ENCODE results near the gene ERI3.

ERI3 gene

DNA sequence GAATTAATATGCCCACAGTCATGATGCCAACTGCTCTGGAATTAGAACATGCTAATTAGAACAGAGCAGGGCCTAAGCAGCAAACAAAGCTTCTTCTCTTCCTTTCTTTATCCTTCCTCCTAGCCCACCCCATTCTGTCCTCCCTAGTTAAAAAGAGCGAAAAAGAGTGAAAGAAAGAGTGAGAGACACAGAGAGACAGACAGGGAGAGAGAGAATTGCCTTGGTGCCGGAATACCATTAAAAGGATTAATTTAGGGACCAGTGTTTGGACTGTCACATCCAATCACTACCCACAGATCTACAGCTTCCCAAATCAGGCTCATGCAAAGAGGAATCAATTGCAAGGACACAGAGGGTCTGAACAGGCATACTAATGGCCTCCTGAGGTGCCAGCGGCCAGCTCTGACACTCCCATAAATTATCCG is 7.0 kb downstream of the ERI3 start:
- DNase-seq: no peak

- DNase-seq: no peak
These were observed 7.8 kb downstream of the ERI3 start for GRCh38 chr1:44347280-44347679.

GRCh38 chr1:44346878-44347277 is 8.2 kb downstream of the ERI3 start:
- DNase-seq: no peak

DNA sequence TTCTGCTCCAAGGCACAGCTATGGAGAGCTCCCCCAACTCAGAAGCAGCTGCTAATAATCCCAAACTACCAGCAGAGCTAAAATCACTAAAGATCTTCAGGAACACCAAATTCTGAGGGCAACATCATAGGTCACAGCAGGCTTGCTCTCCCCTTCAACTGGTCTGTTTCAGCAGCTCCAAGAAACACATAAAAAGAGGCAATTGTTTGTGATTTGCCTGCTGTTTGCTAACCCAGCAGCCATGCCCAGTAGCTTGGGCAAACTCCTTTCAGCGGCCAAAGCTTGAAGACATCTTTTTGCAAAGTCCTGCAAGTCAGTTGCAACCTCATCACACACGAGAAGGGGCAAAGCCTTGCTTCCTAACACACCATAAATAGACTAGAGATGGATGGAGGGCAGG is 8.9 kb downstream of the ERI3 start:
- DNase-seq: no peak

DNA sequence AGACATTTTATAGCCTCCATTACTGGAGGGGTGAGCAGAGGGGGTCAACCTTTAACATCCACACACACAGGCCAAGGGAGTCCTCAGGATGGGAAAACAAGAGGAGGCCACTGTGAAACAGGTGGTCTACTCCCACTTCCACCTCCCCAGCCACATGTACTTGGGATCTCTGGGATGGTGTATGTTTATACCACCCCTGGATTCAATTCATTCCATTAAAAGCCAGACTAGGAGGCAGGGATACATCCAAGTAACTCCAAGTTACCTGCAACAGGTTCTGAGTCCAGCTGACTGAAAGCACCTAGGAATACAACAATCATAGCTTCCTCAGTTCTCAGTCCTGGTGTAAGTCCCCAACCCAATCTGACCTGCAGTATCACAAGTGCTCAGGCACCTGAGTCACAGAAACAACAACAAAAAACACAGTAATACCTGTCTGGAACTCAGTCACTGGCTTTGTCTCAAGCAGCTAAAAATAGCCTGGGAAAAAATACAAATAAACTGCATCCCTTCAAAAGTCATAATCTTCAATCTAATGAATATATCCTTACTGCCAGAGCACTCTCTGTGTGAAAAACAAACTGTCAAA is 9.8 kb downstream of the ERI3 start:
- DNase-seq: no peak

DNA sequence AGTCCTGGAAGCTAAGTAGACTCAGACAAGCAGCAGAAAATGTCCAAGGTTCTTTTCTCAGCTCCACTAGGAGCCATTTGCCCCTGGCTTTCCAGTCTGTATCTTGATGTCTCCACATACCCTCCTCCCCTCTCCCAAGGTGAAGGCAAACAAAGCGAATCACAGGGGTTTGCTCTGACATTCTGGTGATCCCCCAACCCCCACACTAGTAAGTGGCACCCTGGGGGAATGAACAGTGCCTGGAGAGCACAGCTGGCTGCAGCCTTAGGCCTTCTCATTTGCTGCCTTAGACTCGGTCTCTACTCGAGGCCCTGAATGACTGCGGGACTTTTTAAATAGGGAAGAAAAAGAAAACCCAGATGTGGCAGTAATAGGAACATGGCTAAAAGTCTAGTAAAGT is 15.3 kb downstream of the ERI3 start:
- no peak for DNase-seq

DNA sequence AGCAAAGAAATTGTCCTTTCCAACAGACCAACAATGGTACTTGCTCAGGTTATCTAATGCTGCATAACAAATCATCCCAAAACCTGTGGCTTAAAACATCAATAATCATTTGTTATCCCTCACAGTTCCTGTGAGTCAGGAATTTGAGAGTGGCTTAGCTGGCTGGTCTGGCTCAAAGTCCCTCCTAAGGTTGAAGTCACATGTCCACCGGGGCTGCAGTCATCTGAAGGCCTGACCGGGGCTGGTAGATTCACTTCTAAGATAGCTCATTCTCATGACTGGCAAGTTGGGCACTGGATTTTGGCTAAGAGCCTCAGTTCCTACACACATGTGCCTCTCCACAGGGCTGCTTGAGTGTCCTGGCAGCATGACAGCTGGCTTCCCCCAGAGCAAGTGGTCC is 16.9 kb downstream of the ERI3 start:
- DNase-seq: no peak

- no peak for DNase-seq
These were observed 18.4 kb downstream of the ERI3 start for GRCh38 chr1:44336668-44337067.

GRCh38 chr1:44334968-44335367 is 20.1 kb downstream of the ERI3 start:
- no peak for DNase-seq

GRCh38 chr1:44333376-44333775 is 21.7 kb downstream of the ERI3 start:
- DNase-seq: no peak

DNA sequence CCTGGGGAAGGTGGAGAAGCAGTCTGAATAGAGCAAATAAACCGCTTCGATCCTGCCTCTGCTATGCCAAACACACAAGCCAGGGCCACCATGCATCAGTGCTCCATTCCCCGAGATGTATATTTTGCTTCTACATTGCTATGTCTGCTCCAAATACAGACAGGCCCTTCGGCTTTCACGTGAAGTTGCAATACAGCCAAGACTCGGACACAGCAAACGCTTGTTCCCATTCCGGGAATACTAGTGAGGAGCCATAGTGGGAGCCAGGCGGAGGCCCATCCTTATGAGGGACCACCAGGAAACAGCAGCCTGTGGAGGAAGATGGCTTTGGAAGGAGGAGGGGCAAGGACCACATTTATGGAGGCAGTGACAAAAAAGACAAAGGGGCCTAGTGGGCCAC is 22.6 kb downstream of the ERI3 start:
- DNase-seq: no peak

- no peak for DNase-seq
These were observed 24.1 kb downstream of the ERI3 start for GRCh38 chr1:44330935-44331334.

DNA sequence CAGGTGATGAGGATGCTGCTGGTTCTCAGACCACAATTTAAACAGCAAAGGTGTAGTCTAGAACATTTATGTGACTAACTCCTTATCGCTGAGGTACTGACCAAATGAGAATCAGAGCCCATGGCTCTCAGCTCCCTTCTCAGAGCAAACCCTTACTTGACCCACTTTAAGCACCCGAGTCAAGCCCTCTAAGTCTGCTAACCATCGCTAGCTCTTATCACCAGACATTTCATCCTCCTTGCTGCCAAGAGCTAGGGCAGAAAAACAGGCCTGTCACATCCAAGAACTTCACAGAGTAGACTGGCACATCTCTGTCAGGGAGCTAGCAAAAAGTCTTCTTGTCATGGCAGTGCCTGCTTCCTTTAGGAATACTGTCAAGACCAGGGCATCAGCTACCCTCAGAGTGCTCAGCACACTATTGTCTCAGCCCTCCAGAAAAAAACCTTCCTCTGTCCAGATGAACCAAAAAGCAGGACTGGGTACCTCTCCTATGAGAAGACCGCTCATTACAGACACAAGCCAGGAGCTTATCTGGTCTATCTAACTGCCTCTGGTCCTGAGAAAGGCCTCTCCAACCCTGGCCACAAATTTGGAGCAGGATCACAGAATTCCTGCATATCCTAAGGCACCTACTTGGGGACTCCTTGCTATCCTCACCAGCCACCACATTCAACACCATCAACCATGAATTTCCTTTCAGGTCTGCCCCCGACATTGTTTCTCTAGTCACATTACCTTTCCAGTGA is 26.2 kb downstream of the ERI3 start:
- no peak for DNase-seq

DNA sequence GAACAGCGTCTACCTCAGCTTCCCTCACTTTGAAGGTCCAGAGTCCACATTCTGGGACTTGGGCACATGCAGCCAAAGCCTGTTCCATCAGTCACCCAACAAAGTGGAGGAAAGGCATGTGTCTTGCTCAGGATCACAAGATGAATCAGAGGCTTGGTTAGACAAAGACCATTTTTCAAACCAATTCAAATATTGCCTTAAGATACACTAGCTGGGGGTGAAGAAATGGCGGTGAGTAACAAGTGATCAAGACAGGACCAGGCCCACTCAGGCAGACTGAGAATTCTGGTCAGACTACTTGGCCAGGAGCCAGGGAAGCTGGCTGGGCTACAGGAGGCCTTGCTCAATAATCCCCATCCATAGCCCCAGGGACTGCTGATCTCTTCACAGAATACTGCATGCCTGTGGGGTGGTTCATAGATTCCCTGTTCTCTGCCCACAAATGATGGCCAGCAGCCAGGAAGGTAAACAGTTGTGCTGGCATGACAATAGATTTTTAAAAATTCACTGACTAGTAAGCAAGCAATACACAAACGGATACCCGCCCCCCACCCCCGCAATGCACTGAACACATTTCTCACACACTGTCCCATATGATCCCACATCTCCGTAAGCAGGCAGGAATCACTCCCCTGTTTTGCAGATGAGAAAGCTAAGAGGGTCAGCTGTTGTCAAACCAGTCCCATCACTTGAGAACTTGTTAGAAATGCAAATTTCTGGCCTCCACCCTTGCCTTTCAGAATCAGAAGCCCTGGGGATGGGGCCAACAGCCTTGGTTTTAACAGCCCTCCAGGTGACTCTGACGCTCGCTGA is 27.2 kb downstream of the ERI3 start:
- no peak for DNase-seq

GRCh38 chr1:44326821-44327465 is 28.1 kb downstream of the ERI3 start:
- no peak for DNase-seq

DNA sequence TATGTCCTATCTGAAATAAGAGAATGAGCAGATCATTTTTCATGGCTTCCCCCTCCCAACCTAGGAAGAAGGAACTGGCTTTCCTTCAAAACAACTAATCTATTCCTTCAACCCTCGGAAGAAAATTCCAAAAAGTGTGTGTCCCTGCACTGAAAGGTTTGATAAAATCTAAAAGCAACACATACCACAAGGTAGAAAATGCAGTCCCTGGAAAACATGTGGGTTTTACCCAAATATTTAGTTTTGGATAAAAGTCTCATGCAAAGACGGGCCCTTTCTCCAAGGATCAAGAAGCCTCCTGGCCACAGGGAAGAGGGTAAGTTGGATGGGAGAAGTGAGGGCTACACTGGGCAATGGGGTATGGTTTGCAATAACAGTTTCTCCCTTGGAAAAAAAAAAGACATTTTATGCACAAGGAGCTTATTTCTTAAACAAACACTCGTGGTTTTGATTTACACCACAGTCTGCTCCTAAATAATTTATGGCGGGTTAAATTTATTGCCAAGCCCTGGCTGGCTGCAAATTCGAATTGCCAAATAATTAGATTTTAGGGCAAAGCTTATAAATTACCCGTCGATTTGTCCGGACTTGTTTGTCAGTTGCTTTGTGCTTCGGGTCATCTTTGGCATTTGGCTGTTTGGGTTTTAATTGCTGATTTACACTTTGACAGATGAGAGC is 28.9 kb downstream of the ERI3 start:
- no peak for DNase-seq

- no peak for DNase-seq
These were observed 31.1 kb downstream of the ERI3 start for GRCh38 chr1:44323947-44324346.

DNA sequence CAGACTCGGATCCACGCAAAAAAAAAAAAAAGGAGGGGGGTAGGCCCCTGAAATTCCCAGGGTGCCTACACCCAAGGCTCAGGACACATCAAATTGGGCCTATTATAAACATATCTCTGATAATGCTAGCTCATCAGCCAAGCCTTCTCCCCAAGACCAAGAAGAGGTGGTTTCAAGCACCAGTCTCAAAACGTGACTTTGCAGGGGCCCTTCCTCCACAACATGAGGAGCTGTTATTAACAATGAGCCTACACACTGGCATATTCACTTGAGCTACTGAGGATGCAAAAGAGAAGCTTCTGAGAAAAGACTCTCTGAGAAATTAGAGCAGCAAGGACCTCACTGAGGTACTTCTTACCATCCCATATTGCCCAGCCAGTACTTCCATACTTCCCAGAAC is 32.7 kb downstream of the ERI3 start:
- DNase-seq: no peak

DNA sequence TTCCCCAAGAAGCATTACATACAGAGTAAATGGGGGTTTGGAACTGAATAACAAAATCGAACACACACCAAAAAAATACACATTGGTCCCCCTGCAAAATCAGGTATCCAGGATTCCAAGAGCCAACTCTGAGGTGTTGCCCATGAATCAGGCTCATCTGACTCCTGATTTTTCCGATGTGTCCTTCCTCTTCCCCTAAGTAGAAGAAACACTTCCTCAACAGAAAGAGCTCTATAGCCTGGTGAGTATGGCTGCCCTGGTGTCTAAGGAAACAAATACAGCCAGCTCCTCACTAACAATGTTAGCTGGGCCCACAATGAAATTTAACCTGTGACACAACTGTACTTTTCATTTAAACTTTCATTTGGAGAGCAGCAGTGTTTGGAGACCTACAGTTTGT is 33.6 kb downstream of the ERI3 start:
- DNase-seq: no peak

DNA sequence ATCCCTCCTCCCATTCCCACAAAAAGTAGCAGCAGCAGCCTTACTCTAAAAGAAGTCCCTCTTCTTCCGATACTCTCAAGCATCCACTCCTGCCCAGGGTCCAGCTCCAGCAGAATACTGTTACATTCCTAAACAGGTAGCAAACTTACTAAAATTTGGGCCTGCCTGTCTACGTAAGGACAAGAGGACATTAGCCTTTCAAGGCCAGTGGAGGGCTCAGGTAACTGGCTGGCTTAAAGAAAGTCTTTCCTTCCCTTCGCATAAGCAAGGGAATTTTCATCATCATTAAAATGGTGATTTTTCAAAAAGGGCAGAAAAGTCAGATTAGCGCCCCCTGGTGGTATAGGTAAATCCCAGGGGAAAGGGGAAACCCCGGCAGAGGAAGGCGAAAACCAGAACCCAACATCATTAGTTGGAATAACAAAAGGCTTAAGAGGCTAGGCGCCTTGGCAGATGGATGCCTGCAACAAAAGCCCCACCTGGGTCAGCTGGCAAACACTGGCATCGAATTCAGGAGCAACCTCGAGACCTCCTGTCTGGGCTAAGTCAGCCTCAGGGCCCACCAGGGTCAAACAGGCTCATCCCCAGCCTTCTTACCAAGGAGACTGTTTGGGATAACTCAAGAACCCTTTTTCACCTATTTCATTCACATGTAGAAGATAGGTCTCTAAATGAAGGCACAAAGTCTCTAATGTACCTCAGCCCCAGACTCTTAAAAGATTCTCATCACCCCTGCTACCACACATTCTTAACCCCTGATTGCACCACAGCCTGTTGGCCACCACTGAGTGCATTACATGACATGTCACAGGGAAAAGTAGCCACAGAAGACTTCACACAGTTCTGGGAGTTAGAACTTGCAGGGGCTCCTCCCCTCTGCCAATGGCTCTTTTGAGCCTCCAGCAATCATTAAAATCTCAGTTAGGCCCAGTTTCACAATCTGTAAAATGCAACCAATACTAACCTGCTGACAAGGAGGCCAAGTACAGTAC is 36.7 kb downstream of the ERI3 start:
- DNase-seq: peak; percentile 17

- DNase-seq: no peak
These were observed 38.8 kb downstream of the ERI3 start for GRCh38 chr1:44316231-44316759.
